Vagina (tissue), 2 donors: Measurements from ENCODE around the gene TEX2.
A peak's percentile ranks its signal among the peaks of the same experiment; 100 is the strongest.

Experiments
- CTCF ChIP-seq, 3 experiments: fragments of 450-650 bp in 2 of 3; fragments of 200-600 bp in 1 of 3; sonication (generic) in 1 of 3; IDR thresholded peaks; one replicate each; pipeline ENCODE4 v1.5.1; 2017 to 2019; ENCODE audit warnings: antibody characterized with exemption in 3 of 3, mild to moderate bottlenecking in 2 of 3, moderate library complexity in 2 of 3
- POLR2A ChIP-seq, 2 donors: fragments of 450-650 bp; IDR thresholded peaks; one replicate each; pipeline ENCODE4 v1.6.1; 2017; ENCODE audit warnings: antibody characterized with exemption in 2 of 2, mild to moderate bottlenecking in 2 of 2, moderate library complexity in 2 of 2
- POLR2AphosphoS5 ChIP-seq, 2 donors: sonication (generic); formaldehyde crosslinking; IDR thresholded peaks; one replicate each; pipeline ENCODE4 v1.9.0; 2017; ENCODE audit warnings: antibody characterized with exemption in 2 of 2, mild to moderate bottlenecking in 2 of 2, low read depth in 1 of 2; ENCODE audit not compliant: insufficient read depth in 1 of 2

GRCh38 chr17:64240741-64241347 lies 22.2 kb downstream of the TEX2 start:
- TF ChIP-seq CTCF (IDR thresholded peaks at IDR 0.05) (no peak), POLR2A (IDR thresholded peaks at IDR 0.05) (no peak), POLR2AphosphoS5 (IDR thresholded peaks at IDR 0.05; ENCODE audit: insufficient read depth in 1 of 2, low read depth in 1 of 2) (peak; percentile 52 to 81)
